HG03378 (cell line): ENCODE data around the gene CTSF.
"Not testable (repeated sequence)": the region's sequence is repeated elsewhere in the genome, so short reads cannot be mapped to it uniquely, and the experiment has no call there.

Experiments
- ATAC-seq: cut with Tn5 transposase; IDR thresholded peaks from one replicate; pipeline ENCODE4 v1.9.1; 2021; ENCODE audit warnings: mild to moderate bottlenecking, moderate library complexity; ENCODE audit not compliant: unreplicated experiment

The CTSF gene

DNA sequence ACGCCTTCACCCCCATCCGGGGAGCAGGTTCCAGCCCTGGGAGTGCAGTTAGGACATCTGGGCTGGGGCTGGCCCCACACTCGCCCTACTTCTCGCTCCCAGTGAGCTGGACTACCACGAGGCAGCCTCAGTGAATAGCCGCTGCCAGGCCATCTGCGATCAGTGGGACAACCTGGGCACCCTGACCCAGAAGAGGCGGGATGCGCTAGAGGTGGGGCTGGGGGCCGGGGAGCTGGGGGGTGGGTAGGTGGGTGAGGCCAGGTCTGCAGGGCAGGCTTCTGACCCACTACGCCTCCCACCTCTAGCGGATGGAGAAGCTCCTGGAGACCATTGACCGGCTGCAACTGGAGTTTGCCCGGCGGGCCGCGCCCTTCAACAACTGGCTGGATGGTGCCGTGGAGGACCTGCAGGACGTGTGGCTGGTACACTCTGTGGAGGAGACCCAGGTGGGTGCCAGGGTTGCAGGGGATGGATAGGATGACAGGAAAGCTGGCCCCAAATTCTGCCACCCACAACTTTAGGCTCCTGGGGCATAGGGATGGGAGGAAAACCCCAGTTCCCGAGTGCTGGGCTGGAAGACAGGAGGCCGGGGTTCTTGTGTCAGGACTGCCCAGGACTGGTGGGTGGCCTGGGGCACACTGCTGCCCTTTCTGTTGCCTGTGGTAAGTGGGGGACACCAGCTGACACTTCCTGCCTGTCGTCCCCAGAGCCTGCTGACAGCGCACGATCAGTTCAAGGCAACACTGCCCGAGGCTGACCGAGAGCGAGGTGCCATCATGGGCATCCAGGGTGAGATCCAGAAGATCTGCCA, 8.3 kb downstream of the CTSF start:
- ATAC-seq: no peak

DNA sequence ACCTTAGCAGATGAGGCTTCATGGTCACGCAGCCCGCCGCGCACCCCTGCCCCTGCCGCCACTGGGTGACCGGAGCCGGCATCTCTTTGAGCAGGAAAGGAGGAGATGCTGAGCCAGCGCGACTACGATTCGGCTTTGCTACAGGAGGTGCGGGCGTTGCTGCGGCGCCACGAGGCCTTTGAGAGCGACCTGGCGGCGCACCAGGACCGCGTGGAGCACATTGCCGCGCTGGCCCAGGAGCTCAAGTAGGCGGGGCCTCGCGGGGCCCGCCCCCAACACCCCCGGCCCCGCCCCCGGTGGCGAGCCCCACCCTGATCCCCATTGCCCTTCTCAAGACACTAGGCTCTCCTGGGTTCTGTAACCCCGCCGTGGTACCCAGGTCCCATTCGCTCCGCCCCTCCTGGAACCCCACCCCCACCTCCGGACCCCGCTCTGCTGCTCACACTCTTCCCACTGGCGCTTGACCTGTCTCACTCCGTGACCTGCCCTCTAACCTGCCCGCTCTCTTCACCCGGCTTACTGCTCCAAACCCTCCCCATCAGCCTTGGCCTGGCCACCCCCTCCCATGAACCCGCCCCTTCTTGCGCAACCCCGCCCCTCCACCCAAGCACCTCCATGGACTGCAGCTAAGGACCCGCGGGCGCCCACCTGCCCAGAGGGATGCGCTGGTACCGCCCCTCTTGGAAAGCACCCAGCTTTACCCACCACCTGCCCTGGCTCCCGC, 9.1 kb downstream of the CTSF start:
- ATAC-seq: no peak

DNA sequence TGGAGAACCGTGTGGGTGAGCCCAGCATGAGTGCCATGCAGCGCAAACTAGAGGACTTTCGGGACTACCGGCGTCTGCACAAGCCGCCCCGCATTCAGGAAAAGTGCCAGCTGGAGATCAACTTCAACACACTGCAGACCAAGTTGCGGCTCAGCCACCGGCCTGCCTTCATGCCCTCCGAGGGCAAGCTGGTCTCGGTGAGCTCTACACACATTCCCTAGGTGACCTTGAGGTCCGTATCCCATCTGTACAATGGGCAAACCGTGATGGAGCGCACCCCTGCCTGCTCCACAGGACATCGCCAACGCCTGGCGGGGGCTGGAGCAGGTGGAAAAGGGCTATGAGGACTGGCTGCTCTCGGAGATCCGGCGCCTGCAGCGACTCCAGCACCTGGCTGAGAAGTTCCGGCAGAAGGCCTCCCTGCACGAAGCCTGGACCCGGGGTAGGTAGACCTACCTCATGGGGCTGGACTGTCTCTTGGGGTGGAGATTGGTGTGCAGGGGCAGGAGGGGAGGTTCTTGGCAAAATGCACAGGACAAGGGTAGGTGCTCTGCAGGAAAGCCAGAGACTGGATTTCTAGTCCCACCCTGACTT, 10.6 kb downstream of the CTSF start:
- no peak for ATAC-seq

DNA sequence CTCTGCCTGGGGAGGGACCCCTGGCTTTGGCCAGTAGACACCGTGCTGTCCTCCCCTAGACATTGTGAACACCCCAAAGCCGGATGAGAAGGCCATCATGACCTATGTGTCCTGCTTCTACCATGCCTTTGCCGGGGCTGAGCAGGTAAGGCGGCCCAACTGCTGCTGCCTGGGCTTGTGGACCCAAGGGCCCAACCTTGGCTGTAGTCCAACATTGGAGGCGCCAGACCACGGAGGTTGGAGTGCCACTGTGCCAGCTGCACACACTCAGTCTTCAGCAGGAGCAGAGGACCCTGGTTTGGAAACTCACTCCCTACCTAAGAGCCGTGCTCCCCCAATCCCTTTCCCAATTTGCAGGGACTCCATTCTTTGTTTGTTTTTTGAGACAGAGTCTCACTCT, 12.3 kb downstream of the CTSF start:
- ATAC-seq: no peak

DNA sequence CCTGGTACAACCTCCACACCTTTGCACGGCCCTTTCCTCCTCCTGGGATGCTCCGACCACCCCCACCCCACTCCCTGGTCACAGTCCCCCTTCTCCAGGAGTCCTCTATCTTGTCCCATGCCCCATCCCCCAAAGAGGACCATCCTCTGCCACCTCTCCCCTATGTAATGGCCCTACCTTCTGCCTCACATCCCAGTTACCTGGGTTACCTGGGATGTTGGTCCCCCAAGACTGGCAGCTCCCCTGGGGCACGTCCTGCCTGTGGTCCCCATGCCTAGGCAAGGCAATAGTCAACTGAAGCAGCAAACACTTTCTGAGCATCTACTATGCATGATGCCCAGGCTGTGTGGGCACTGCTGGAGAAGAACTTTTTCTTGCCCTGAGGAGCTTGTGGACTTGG, 13.0 kb downstream of the CTSF start:
- ATAC-seq: no peak

DNA sequence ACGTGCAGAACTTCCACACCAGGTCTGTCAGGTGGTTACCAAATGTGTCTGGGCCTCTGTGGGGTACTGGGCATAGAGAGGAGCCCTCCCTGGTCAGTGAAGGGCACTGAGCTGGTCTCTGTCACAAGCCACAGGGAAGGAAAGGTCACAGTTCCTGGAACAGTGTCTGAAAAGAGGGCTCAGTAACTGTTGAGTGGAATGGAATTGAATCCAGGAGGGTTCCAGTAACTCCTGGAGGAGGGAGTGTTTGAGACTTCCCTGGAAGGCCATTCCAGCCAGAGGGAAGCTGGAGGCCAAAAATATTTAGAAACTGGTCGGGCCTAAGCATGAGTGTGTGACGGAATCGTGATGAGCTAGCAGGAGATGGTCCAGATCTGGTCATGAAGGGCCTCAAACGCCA, 13.8 kb downstream of the CTSF start:
- no peak for ATAC-seq

DNA sequence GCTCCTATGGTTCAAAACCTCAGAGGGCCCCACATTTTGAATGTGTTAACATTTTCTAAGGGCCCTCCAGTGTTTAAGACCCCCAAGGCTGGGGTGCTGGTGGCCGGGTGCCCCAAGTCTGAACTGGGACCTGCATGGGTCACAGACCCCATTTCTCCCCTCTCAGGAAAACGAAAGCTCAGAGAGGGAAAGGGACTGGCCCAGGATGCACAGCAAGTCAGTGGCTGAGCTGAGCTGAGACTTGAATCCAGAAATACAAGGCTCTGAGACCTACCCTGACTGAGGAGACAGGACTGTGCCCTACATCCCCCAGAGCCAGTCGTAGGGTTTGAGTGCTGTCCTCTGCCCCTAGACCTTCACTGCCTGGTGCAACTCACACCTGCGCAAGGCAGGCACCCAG, 17.5 kb downstream of the CTSF start:
- no peak for ATAC-seq

DNA sequence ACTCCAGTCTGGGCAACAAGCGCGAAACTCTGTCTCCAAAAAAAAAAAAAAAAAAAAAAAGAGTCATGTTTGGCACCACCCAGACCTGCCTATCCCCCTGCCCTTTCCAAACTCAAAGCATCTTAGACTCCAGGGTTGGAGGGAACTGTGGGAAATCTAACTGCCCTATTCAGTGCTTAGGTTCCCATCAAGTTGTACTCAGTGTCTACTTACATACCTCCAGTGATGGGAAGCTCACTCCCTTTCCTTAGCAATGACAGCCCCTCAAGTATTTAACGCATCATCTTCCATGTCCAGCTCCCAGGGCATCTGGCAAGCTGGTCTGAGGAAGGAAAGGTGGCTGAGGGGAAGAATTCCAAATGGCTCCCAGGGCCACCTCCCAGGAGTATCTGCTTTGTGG, 18.7 kb downstream of the CTSF start:
- no peak for ATAC-seq

DNA sequence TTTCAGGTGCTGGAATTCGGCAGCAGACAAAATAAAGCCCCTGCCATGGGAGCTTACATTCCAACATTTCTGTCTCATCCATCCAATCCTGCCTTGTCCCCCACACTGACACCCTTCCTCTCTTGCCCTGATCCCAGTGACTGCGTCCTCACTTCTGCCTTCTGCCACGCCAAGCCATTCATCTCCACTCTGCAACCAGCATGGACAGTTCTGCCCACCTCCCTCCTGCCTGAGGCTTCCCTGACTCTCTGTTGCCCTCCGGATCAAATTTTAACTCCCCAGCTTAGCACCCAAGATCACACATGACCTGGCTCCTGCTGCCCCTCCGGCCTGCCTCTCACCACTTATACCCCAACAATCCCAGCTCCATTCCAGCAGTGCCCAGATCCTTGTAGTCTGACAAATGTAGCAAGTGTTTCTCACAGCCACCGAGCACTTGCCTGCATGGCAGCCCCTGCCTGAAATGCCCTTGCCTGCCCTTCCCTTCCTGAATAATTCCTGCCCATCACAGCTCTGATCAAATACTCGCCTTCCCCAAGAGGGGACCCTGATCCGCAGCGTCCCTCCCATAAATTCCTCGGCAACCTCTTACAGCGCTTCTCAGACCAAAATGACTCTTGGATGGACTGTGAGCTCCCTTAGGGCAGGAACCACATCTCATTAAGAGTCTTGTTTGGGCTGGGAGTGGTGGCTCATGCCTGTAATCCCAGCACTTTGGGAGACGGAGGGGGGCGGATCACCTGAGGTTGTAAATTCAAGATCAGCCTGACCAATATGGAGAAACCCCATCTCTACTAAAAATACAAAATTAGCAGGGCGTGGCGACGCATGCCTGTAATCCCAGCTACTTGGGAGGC, 19.4 kb downstream of the CTSF start:
- no peak for ATAC-seq

DNA sequence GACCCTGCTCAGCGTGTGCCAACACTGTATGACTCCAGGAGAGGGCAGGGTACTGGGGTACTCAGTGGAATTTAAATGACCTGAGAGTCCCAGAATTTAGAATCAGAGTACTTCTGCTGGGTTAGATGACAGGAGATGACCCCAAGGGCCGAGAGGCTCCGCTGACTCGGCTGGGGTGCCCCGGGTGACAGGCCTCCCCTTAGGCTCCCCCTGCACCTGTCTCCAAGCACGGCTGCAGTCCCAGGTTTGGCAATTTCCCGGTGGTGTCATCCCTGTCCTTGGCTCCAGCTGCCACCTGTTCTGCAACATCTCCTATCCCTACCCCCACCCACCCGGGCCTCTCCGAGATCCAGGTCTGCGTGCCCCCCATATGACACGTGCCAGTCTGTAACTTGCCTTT, 20.4 kb downstream of the CTSF start:
- no peak for ATAC-seq

DNA sequence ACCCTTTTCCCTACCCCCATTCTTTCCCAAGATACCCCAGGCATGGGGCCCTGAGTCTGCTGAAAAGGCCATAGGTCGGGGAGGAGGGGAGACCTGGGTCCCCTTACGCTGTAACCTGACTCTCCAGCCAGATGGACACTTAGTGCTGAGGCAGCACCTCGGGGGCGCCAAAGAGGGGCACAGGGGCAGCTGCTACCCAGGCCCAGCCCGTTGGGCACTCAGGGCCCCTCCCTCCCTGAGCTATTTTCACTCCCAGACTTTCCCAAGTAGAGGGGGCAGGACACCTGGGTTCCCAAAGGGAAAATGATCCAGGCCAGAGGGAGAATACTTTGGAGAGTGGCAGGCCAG, 20.8 kb downstream of the CTSF start:
- ATAC-seq: no peak

DNA sequence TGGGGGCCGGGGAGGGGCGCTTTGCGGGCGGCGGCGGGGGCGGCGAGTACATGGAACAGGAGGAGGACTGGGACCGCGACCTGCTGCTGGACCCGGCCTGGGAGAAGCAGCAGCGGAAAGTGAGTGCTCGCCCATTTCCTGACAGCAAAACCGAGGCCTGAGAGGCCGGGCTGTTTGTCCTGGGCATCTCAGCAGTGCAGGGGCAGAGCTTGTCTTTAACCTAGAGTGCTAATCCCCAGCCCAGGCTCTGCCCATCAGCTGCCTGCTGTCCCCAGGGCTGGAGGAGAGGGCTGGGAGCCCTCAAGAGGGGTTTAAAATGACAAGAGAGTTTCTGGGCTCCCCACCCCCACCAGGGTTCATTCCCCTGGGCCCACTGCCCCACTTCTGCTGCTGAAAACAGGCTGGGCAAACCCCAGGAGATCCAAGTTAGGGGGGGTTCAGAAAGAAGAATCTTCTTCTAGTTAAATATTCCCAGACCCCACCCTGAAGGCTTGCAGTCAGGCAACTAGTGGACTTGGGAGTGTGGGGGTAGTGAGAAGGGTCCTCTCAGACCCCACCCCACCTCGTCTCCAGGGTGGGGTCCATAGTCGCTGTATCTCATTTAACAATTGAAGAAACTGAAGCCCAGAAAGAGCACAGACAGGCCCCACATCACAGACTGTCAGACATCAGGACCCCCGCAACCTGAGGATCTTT, 21.3 kb downstream of the CTSF start:
- no peak for ATAC-seq

DNA sequence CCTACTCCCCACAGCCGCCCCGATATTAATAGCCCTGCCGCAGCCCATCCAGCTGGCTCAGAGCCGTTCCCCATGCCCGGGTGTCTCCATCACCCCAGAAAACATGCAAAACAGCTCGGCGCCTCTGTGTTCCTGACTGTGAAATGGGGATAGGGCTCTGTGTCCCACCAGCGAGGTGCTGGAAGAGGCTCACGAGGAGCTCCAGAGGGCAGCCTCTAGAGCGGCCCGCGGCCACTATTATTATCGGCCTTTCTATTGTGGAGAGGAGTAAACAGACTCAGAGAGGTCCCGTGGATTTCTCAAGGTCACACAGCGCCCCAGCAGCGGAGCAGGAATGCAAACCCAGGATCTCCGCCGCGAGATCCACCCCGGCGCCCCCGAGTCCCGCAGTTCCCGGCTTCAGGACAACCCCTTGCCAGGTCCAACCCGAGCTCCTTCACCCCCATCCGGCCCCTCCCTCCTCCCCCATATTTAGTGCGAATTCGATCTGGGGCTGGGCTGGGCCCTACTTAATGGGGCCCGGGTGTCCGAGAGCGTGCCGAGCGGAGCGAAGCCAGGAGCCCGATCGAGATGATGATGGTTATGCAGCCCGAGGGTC, 21.9 kb downstream of the CTSF start, which contains the start of gene ACTN3:
Gene ACTN3 (plus strand): TSS at position 536 of the 598 bp plus-strand sequence. CDS start 35 bp downstream, at position 571.
- ATAC-seq: no peak

DNA sequence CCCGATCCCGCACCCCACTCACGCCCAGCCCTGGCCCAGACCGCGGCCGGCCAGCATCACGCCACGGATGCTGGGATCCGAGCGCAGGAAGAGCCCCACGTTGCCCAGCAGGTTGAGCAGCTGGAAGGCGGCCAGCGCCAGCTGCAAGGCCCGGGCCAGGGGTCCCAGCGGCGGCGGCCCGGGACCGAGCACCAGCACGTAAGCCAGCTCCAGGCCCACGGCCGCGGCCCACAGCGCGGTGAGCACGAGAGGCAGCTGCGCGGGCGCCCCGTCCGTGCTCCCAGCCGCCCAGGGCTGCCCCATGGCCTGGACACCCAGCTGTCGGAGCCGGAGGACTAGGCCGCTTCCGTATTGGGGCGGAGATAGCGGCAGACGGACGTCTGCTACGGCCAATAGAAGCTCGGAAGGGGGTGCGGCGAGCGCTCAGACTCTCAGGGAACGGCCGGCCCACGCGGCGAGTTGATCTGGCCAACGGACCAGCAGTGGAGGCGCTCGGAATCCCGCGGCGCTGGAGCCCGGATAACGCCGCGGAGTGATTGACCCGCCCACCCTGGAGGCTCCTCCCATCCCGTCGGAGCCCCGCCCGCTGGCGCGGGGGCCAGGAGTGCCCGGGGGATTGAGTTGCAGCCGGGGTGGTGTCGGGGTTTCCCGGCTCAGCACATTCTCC, 22.6 kb downstream of the CTSF start, which contains the start of gene ZDHHC24:
Gene ZDHHC24 (minus strand): TSS at position 348 of the 667 bp plus-strand sequence. CDS start 45 bp downstream, at position 303.
- peak; percentile 76 for ATAC-seq

DNA sequence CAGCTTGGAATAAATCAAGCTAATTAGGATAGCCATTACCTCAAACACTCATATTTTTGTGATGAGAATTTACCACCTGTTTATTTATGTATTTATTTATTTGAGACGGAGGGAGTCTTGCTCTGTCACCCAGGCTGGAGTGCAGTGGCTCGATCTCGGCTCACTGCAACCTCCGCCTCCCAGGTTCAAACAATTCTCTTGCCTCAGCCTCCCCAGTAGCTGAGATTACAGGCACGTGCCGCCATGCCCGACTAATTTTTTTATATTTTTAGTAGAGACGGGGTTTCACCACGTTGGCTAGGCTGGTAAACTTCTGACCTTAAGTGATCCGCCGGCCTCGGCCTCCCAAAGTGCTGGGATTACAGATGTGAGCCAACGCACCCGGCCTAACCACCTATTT, 23.5 kb downstream of the CTSF start:
- not testable (repeated sequence) for ATAC-seq

DNA sequence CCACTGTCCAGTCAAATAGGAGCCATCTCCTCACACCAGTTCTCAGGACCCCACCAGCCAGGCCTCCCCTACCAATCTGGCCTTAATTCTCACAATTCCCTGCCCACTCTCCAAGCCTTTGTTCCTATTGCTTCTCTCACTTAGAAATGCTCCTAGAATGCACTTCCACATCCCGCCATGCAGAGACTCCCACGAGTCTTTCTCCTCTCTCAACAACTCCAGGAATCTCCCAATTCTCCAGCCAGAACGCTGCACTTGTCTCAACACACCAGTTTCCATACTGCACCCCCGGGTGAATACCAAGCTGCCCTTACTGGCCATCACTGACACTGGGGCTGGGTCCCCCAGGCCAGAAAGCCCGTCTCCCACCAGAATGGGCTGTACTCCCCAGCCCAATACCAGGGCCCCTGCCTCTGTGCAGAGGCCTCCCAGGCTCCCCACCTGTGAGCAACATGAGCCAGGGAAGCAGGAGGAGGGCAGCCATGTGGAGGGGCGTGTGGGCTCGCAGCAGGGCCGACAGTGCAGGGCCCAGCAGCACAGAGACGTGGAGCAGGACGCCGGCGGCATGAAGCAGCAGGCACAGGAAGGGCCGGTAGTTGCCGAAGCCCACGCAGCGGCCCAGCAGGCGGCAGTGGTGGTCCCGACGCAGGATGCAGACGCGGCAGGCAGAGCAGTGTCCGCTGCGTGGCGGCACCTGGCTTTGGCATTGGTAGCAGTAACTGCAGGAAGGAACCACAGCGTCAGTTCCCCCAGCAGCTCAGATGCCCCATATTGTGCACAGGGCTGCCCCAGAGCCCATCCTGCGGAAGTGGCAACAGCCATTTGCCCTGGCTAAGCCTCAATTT, 24.9 kb downstream of the CTSF start:
- no peak for ATAC-seq

DNA sequence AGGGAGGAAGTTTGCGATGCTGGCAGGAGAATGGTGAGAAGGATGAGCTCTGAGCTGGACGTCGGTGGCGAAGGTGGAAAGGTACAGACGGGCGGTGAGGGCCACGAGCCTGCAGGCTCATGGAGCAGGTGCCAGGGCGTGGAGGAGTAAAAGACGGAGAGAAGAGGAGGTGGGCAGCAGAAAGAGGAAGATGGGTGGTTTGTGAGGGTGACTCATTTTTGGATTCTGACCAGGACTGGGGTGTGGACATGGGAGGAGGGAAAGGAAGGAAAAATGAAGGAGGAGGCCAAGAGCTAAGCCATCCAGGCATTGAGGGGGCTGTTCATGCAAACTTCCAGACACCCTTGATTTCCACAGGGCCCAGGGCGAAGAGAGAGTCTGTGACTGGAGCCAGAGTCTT, 26.0 kb downstream of the CTSF start:
- no peak for ATAC-seq

DNA sequence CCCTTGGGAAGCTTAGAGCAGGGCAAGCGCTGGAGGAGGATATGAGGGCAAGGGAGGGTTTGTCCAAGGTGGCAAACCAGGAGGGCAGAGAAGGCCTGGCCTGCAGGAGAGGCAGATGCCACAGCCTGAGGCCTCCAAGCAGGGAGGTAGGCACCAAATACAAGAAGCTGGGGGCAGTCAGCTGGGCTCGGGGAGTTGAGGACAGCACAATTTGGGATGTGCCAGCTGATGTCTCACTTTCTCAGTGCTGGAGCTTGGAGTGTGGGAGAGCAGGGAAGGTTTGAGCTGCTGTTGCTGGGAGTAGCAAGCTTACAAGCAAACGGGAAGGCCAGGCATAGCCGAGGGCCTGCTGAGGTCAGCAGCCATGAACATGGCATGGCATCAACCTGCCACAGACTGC, 26.5 kb downstream of the CTSF start:
- ATAC-seq: no peak

DNA sequence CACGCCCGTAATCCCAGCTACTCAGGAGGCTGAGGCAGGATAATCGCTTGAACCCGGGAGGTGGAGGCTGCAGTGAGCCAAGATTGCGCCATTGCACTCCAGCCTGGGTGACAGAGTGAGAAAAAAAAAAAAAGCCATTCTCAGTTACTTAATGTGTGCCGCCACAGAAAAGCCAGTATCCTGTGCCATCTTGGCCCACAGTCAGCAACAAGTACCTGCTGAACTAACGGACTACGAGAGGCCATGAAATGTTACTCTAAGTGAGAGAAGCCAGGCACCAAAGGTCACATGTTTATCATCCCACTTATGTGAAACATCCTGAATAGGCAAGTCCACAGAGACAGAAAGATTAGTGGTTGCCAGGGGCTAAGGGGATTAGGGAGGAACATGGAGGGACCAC, 27.8 kb downstream of the CTSF start:
- ATAC-seq: not testable (repeated sequence)
